GM23338 (cell line): ENCODE data around the gene GON7. TPM values are rescaled to one million over a fixed set of nuclear protein-coding genes. Genes with fewer than 3 reads are reported as not detected.
"Not testable (repeated sequence)": the region's sequence is repeated elsewhere in the genome, so short reads cannot be mapped to it uniquely, and the experiment has no call there.

Source experiments
- ATAC-seq: fragments of 200-7000 bp; cut with Tn5 transposase; 3 replicates; pipeline ENCODE4 v1.9.1; 2020
- DNase-seq: peaks from one replicate; pipeline ENCODE4 v3.0.0-alpha.2; 2015; ENCODE audit warnings: low spot score
- H2AFZ ChIP-seq: fragments of 200-600 bp; sonication (generic); 2 replicates; pipeline ENCODE4 v1.8.0; 2016; ENCODE audit warnings: antibody characterized with exemption, mild to moderate bottlenecking, moderate library complexity
- H3F3A ChIP-seq: fragments of 200-600 bp; sonication (generic); replicated peaks from 2 replicates; pipeline ENCODE4 v1.8.0; 2017; ENCODE audit warnings: antibody characterized with exemption, mixed run types, low read depth
- H3K27ac ChIP-seq: fragments of 200-600 bp; sonication (generic); 2 replicates; pipeline ENCODE4 v1.6.1; 2016; ENCODE audit warnings: low read depth
- H3K27me3 ChIP-seq: fragments of 200-600 bp; sonication (generic); 2 replicates; pipeline ENCODE4 v1.8.0; 2016; ENCODE audit warnings: mild to moderate bottlenecking, mixed run types, moderate library complexity; ENCODE audit not compliant: insufficient read depth
- H3K36me3 ChIP-seq: fragments of 200-600 bp; sonication (generic); 2 replicates; pipeline ENCODE4 v1.8.0; 2016; ENCODE audit warnings: mild to moderate bottlenecking; ENCODE audit not compliant: insufficient read depth
- H3K4me1 ChIP-seq: fragments of 200-600 bp; sonication (generic); 2 replicates; pipeline ENCODE4 v1.8.0; 2016; ENCODE audit warnings: mild to moderate bottlenecking, moderate library complexity; ENCODE audit not compliant: insufficient read depth
- H3K4me2 ChIP-seq: fragments of 200-600 bp; sonication (generic); 2 replicates; pipeline ENCODE4 v1.7.1; 2017; ENCODE audit warnings: mixed run types
- H3K4me3 ChIP-seq: fragments of 200-600 bp; sonication (generic); 2 replicates; pipeline ENCODE4 v1.6.1; 2016; ENCODE audit warnings: mixed run types
- H3K79me2 ChIP-seq: fragments of 200-600 bp; sonication (generic); replicated peaks from 2 replicates; pipeline ENCODE4 v1.8.0; 2017; ENCODE audit warnings: mild to moderate bottlenecking; ENCODE audit not compliant: insufficient read depth
- H3K9me2 ChIP-seq: fragments of 200-600 bp; sonication (generic); 2 replicates; pipeline ENCODE4 v1.8.0; 2017; ENCODE audit not compliant: insufficient read depth
- H4K20me1 ChIP-seq: fragments of 200-600 bp; sonication (generic); replicated peaks from 2 replicates; pipeline ENCODE4 v1.8.0; 2017; ENCODE audit warnings: mild to moderate bottlenecking; ENCODE audit not compliant: insufficient read depth
- H3K27ac Mint-ChIP-seq: 2 replicates; pipeline ENCODE4 v1.8.0; 2020; ENCODE audit warnings: inconsistent platforms, mild to moderate bottlenecking, moderate library complexity, mixed read lengths
- H3K27me3 Mint-ChIP-seq: 3 replicates; pipeline ENCODE4 v1.8.0; 2022; ENCODE audit warnings: low read depth, mild to moderate bottlenecking, moderate library complexity, mixed read lengths, inconsistent platforms; ENCODE audit not compliant: insufficient read depth, poor library complexity
- H3K36me3 Mint-ChIP-seq: 3 replicates; pipeline ENCODE4 v1.8.0; 2021; ENCODE audit warnings: low read depth, mild to moderate bottlenecking, inconsistent platforms, moderate library complexity, mixed read lengths
- H3K4me1 Mint-ChIP-seq: 3 replicates; pipeline ENCODE4 v1.8.0; 2020; ENCODE audit warnings: mild to moderate bottlenecking, inconsistent platforms, mixed read lengths
- H3K4me3 Mint-ChIP-seq: 3 replicates; pipeline ENCODE4 v1.8.0; 2021; ENCODE audit warnings: moderate library complexity, mild to moderate bottlenecking, inconsistent platforms, mixed read lengths
- H3K9me3 Mint-ChIP-seq: 3 replicates; pipeline ENCODE4 v1.8.0; 2020; ENCODE audit warnings: moderate library complexity, mild to moderate bottlenecking, inconsistent platforms, mixed read lengths
- CREB1 ChIP-seq: fragments of 250-450 bp; sonication (Bioruptor Pico); IDR thresholded peaks from 2 replicates; pipeline ENCODE4 v1.5.0; 2020; ENCODE audit warnings: low read depth, mild to moderate bottlenecking, moderate library complexity
- EZH2 ChIP-seq: fragments of 200-600 bp; sonication (generic); IDR thresholded peaks from one replicate; pipeline ENCODE4 v1.8.0; 2017; ENCODE audit warnings: antibody characterized with exemption, mild to moderate bottlenecking, low read depth; ENCODE audit not compliant: unreplicated experiment
- ZNF114 ChIP-seq: fragments of 250-450 bp; sonication (Bioruptor Pico); IDR thresholded peaks from 2 replicates; pipeline ENCODE4 v1.5.0; 2020; ENCODE audit warnings: mild to moderate bottlenecking, moderate library complexity
- polyA plus RNA-seq: library from polyadenylated mRNA; unstranded; fragments of >200 nt; fragmentation: Nextera tagmentation; extraction: Ambion mirVana; gene quantifications from 2 replicates; pipeline ENCODE4 v1.2.1, GENCODE V29; 2016
- total RNA-seq: library from RNA; depleted of rRNA; stranded (reverse); fragments of >200 nt; shearing (Covaris generic); gene quantifications from 2 replicates; pipeline ENCODE4 v1.2.3, GENCODE V29; 2014
- TF ChIP-seq, protein P1 (sequence below): IDR thresholded peaks from 2 replicates; pipeline ENCODE4 v1.6.1; 2016; ENCODE audit warnings: antibody characterized with exemption
- TF ChIP-seq, protein P2 (sequence below): IDR thresholded peaks from one replicate; pipeline ENCODE4 v1.6.1; 2018; ENCODE audit warnings: antibody characterized with exemption; ENCODE audit not compliant: unreplicated experiment

GON7 gene
- total and polyA plus RNA-seq, 2 experiments from 2014 or later, result 12.8 to 16.6 TPM

DNA sequence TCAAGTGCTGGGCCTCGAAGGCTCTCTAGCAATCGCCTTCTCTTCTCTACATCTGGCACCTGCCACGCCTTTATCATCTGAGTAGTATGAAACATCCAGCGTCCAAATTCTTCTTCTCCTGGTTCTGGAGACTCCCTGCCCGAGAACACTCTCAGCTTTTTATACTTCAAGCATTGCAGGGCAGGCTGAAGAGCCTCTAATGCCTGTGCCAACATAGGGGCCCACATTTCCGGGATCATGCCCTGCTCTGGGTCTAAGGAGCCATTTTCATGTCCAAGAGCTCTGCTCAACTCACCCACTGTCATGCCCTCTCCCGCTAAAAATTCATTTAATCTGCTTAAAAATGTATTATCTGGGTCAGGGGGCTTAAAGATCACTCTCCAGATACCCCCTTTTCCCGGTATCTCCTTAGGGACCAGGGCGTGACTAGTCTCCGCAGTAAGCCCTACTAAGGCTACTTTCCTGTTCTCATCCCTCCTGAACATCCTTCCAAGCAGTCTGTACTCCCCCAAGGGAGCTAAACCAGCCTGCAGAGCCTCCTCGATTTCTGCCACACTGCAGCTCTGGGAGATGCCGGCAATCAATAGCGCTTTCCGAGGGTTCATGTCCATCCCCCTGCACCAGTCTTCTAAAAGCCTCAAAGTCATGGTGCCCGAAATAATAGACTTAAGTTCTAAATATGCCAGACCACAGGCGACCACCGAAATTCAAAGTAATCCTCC is 23.1 kb downstream of the GON7 start:
- Mint-ChIP-seq H3K27ac (peak overlapping the region; percentile 71), H3K36me3 (peaks cover 21% of the 10 kb centered on the region), H3K4me1 (peaks cover 16% of the 10 kb centered on the region; the same call in 2 of the 3 replicates), H3K4me3 (peak overlapping the region; percentile 86), H3K27me3 (peaks cover 9% of the 10 kb centered on the region), H3K9me3 (no peaks in the 10 kb centered on the region)
- ATAC-seq (peak; percentile 8), DNase-seq (no peak)
- Histone ChIP-seq H3K4me2 (peak overlapping the region; percentile 93), H3K79me2 (peaks cover 38% of the 10 kb centered on the region), H2AFZ (peak overlapping the region; percentile 98; the same call in 1 of the 2 replicates), H3K36me3 (peaks cover 16% of the 10 kb centered on the region), H3F3A (peaks cover 18% of the 10 kb centered on the region), H3K27ac (peak overlapping the region; percentile 88; the same call in 1 of the 2 replicates), H3K9me2 (no peaks in the 10 kb centered on the region), H3K4me3 (peak overlapping the region; percentile 97), H4K20me1 (0 out of 2 replicates have a peak, but pooled peaks cover 12% of the 10 kb centered on the region), H3K27me3 (no peaks in the 10 kb centered on the region), H3K4me1 (peaks cover 6% of the 10 kb centered on the region; the same call in 1 of the 2 replicates)
- TF ChIP-seq, protein P1, sequence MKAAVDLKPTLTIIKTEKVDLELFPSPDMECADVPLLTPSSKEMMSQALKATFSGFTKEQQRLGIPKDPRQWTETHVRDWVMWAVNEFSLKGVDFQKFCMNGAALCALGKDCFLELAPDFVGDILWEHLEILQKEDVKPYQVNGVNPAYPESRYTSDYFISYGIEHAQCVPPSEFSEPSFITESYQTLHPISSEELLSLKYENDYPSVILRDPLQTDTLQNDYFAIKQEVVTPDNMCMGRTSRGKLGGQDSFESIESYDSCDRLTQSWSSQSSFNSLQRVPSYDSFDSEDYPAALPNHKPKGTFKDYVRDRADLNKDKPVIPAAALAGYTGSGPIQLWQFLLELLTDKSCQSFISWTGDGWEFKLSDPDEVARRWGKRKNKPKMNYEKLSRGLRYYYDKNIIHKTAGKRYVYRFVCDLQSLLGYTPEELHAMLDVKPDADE, result no peak
- no peak for TF ChIP-seq CREB1 (CRISPR knock-in tag)
- TF ChIP-seq EZH2, result no peak

DNA sequence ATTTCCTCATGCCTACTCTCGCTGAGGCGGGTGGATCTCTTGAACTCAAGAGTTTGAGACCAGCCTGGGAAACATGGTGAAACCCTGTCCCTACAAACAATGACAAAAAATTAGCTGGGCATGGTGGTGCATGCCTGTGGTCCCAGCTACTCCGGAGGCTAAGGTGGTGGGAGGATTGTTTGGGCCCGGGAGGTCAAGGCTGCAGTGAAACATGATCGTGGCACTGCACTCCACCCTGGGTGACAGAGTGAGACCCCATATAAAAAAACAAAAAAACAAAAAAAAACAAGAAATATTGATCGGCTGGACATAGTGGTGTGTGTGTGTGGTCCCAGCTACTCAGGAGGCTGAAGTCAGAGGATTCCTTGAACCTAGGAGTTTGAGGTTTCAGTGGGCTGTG is 31.4 kb downstream of the GON7 start:
- Histone ChIP-seq H4K20me1 (no peaks in the 10 kb centered on the region), H3K27ac (no peak overlapping the region), H3K9me2 (no peaks in the 10 kb centered on the region), H3K4me2 (no peak overlapping the region), H3K4me3 (no peak overlapping the region), H3K36me3 (no peaks in the 10 kb centered on the region), H3K4me1 (no peaks in the 10 kb centered on the region), H3F3A (no peaks in the 10 kb centered on the region), H3K79me2 (no peaks in the 10 kb centered on the region), H2AFZ (no peak overlapping the region), H3K27me3 (no peaks in the 10 kb centered on the region)
- DNase-seq, result no peak
- Mint-ChIP-seq H3K4me1 (no peaks in the 10 kb centered on the region), H3K27ac (no peak overlapping the region), H3K4me3 (no peak overlapping the region), H3K27me3 (peaks cover 1% of the 10 kb centered on the region), H3K9me3 (no peaks in the 10 kb centered on the region), H3K36me3 (no peaks in the 10 kb centered on the region)
- TF ChIP-seq EZH2 (no peak), ZNF114 (CRISPR knock-in tag) (no peak)
- TF ChIP-seq, protein P2, sequence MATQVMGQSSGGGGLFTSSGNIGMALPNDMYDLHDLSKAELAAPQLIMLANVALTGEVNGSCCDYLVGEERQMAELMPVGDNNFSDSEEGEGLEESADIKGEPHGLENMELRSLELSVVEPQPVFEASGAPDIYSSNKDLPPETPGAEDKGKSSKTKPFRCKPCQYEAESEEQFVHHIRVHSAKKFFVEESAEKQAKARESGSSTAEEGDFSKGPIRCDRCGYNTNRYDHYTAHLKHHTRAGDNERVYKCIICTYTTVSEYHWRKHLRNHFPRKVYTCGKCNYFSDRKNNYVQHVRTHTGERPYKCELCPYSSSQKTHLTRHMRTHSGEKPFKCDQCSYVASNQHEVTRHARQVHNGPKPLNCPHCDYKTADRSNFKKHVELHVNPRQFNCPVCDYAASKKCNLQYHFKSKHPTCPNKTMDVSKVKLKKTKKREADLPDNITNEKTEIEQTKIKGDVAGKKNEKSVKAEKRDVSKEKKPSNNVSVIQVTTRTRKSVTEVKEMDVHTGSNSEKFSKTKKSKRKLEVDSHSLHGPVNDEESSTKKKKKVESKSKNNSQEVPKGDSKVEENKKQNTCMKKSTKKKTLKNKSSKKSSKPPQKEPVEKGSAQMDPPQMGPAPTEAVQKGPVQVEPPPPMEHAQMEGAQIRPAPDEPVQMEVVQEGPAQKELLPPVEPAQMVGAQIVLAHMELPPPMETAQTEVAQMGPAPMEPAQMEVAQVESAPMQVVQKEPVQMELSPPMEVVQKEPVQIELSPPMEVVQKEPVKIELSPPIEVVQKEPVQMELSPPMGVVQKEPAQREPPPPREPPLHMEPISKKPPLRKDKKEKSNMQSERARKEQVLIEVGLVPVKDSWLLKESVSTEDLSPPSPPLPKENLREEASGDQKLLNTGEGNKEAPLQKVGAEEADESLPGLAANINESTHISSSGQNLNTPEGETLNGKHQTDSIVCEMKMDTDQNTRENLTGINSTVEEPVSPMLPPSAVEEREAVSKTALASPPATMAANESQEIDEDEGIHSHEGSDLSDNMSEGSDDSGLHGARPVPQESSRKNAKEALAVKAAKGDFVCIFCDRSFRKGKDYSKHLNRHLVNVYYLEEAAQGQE, result no peak
- ATAC-seq, result no peak

DNA sequence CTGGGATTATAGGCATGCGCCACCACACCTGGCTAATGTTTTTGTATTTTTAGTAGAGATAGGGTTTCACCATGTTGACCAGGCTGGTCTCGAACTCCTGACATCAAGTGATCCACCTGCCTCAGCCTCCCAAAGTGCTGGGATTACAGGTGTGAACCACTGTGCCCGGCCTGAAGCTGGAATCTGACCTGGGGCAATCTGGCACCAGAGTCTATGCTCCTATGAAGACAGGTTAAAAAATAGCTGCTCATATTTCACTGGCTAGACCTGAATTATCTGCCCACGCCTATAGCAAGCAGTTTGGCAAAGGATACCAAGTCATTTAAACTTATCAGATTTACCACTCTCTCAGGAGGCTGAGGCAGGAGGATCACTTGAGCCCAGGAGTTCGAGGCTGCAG is 32.1 kb downstream of the GON7 start:
- not testable (repeated sequence) for ATAC-seq, H3K27me3 Mint-ChIP-seq, H3K9me2 ChIP-seq, DNase-seq, H3K4me3 ChIP-seq, H4K20me1 ChIP-seq, H3K79me2 ChIP-seq, H3F3A ChIP-seq, H3K4me2 ChIP-seq, H3K27me3 ChIP-seq, H3K9me3 Mint-ChIP-seq, H3K4me1 ChIP-seq, H3K27ac ChIP-seq, H3K36me3 Mint-ChIP-seq, H3K4me3 Mint-ChIP-seq, H3K4me1 Mint-ChIP-seq, H3K36me3 ChIP-seq, H3K27ac Mint-ChIP-seq
- 0 out of 2 replicates have a peak overlapping the region, but pooled peaks have one; percentile 67 for H2AFZ ChIP-seq
